SK-N-SH treated with all-trans-retinoic acid at 6 μM for 48 hours (cell line): ENCODE results near the gene MED9.

Experiments
- ATAC-seq: fragments of 200-7000 bp; cut with Tn5 transposase; 3 replicates; pipeline ENCODE4 v1.9.1; 2020; ENCODE audit warnings: mild to moderate bottlenecking, moderate library complexity
- ARNTL ChIP-seq: fragments of 450-650 bp; formaldehyde crosslinking; IDR thresholded peaks from 2 replicates; pipeline ENCODE4 v1.5.0; 2020; ENCODE audit warnings: low read depth, mild to moderate bottlenecking, moderate library complexity, borderline replicate concordance
- BACH2 ChIP-seq: fragments of 250-450 bp; sonication (Bioruptor Pico); IDR thresholded peaks from 2 replicates; pipeline ENCODE4 v1.9.0; 2021; ENCODE audit warnings: mild to moderate bottlenecking, borderline replicate concordance
- CREB5 ChIP-seq: fragments of 250-450 bp; sonication (Bioruptor Pico); IDR thresholded peaks from 2 replicates; pipeline ENCODE4 v1.5.1; 2020; ENCODE audit warnings: low read depth, mild to moderate bottlenecking, moderate library complexity
- CSDC2 ChIP-seq: fragments of 250-450 bp; sonication (Bioruptor Pico); IDR thresholded peaks from 2 replicates; pipeline ENCODE4 v1.5.0; 2020; ENCODE audit warnings: mild to moderate bottlenecking, moderate library complexity
- CSRNP3 ChIP-seq: fragments of 250-450 bp; sonication (Bioruptor Pico); IDR thresholded peaks from 2 replicates; pipeline ENCODE4 v1.5.1; 2021; ENCODE audit warnings: mild to moderate bottlenecking, moderate library complexity
- ESRRG ChIP-seq: fragments of 250-450 bp; sonication (Bioruptor Pico); IDR thresholded peaks from 2 replicates; pipeline ENCODE4 v1.6.1; 2021; ENCODE audit warnings: mild to moderate bottlenecking
- GLIS3 ChIP-seq: fragments of 250-450 bp; sonication (Bioruptor Pico); IDR thresholded peaks from 2 replicates; pipeline ENCODE4 v1.5.0; 2020; ENCODE audit warnings: mild to moderate bottlenecking, moderate library complexity
- ISL1 ChIP-seq: fragments of 250-450 bp; sonication (Bioruptor Pico); IDR thresholded peaks from 2 replicates; pipeline ENCODE4 v2.1.2; 2022; ENCODE audit warnings: mild to moderate bottlenecking, moderate library complexity
- OSR1 ChIP-seq: fragments of 250-450 bp; sonication (Bioruptor Pico); IDR thresholded peaks from 2 replicates; pipeline ENCODE4 v1.8.0; 2022; ENCODE audit warnings: moderate library complexity, mild to moderate bottlenecking, inconsistent platforms
- POU6F1 ChIP-seq: fragments of 250-450 bp; sonication (Bioruptor Pico); IDR thresholded peaks from 2 replicates; pipeline ENCODE4 v1.8.0; 2021; ENCODE audit warnings: low read depth, mild to moderate bottlenecking, moderate library complexity, borderline replicate concordance
- PPARA ChIP-seq: fragments of 250-450 bp; sonication (Bioruptor Pico); IDR thresholded peaks from 2 replicates; pipeline ENCODE4 v1.5.0; 2020; ENCODE audit warnings: mild to moderate bottlenecking, borderline replicate concordance
- RARB ChIP-seq: fragments of 250-450 bp; sonication (Bioruptor Pico); IDR thresholded peaks from 2 replicates; pipeline ENCODE4 v1.8.0; 2021; ENCODE audit warnings: mild to moderate bottlenecking, moderate library complexity
- SNAI2 ChIP-seq: fragments of 250-450 bp; sonication (Bioruptor Pico); IDR thresholded peaks from 2 replicates; pipeline ENCODE4 v1.5.0; 2020; ENCODE audit warnings: mild to moderate bottlenecking, moderate library complexity
- TCF4 ChIP-seq: fragments of 250-450 bp; sonication (Bioruptor Pico); IDR thresholded peaks from 2 replicates; pipeline ENCODE4 v1.8.0; 2021; ENCODE audit warnings: mild to moderate bottlenecking, moderate library complexity, borderline replicate concordance
- TOX ChIP-seq: fragments of 250-450 bp; sonication (Bioruptor Pico); IDR thresholded peaks from 2 replicates; pipeline ENCODE4 v1.8.0; 2021; ENCODE audit warnings: mild to moderate bottlenecking, moderate library complexity, borderline replicate concordance
- ZC3H10 ChIP-seq: fragments of 250-450 bp; sonication (Bioruptor Pico); IDR thresholded peaks from 2 replicates; pipeline ENCODE4 v1.5.1; 2021; ENCODE audit warnings: mild to moderate bottlenecking, moderate library complexity
- ZFP3 ChIP-seq: fragments of 250-450 bp; sonication (Bioruptor Pico); IDR thresholded peaks from 2 replicates; pipeline ENCODE4 v1.5.0; 2020; ENCODE audit warnings: mild to moderate bottlenecking, moderate library complexity
- ZNF565 ChIP-seq: fragments of 450-650 bp; formaldehyde crosslinking; conservative IDR thresholded peaks from 2 replicates; pipeline ENCODE4 v1.5.0; 2020; ENCODE audit warnings: low read depth, mild to moderate bottlenecking, moderate library complexity
- ZNF70 ChIP-seq: fragments of 450-650 bp; formaldehyde crosslinking; IDR thresholded peaks from 2 replicates; pipeline ENCODE4 v1.5.0; 2020; ENCODE audit warnings: mild to moderate bottlenecking, moderate library complexity
- TF ChIP-seq, protein P1 (sequence below): fragments of 250-450 bp; sonication (Bioruptor Pico); IDR thresholded peaks from 2 replicates; pipeline ENCODE4 v1.5.0; 2020; ENCODE audit warnings: mild to moderate bottlenecking, moderate library complexity
- TF ChIP-seq, protein P2 (sequence below): fragments of 250-450 bp; sonication (Bioruptor Pico); IDR thresholded peaks from 2 replicates; pipeline ENCODE4 v1.8.0; 2020; ENCODE audit warnings: mild to moderate bottlenecking, moderate library complexity, borderline replicate concordance

MED9 gene

DNA sequence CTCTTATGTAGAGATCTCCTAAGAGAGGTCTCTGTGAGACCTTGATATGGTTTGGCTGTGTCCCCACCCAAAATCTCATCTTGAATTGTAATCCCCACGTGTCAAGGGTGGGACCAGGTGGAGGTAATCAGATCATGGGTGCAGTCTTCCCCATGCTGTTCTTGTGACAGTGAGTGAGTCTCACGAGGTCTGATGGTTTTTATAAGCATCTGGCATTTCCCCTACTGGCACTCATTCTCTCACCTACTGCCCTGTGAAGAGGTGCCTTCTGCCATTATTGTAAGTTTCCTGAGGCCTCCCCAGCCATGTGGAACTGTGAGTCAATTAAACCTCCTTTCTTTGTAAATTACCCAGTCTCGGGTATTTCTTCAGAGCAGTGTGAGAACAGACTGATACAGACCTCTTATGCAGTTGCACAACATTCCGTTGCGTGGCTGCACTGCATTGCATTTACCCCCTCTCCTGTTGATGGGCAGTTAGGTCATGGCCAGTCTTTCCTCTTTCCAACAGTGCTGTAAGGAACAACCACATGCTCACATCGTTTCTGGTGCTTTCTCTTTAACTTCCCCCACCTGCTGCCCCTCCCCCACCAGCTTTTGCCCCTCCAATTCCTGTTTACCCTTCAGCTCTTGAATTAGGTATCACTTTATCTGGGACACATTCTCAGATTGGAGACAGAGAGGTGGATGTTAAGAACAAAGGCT lies 43.6 kb upstream of the MED9 start (continued):
- TF ChIP-seq ARNTL (CRISPR knock-in tag): no peak
- no peak for TF ChIP-seq BACH2 (CRISPR knock-in tag)

DNA sequence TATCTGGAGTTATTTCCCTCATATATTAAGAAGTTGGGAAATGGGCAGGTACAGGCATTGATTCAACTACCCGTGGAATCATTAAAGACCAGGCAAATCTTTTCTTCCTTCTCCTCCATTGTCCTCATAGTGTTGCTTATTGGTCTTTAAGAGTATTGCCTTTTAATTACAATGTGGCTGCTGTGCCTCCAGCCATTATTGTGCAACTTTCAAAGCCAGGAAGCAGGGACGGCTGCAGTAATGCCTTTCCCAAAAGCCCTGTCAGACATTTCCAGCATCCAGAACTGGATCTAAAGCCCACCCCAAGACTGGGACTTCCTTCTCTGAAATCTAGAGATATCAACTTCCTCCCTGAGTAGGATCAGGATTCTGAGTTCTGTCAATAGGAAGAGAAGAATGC lies 42.3 kb upstream of the MED9 start:
- no peak for ATAC-seq
- TF ChIP-seq OSR1 (CRISPR knock-in tag) (no peak), CSRNP3 (CRISPR knock-in tag) (no peak), PPARA (no peak), GLIS3 (CRISPR knock-in tag) (no peak), ISL1 (CRISPR knock-in tag) (no peak), TOX (CRISPR knock-in tag) (no peak), ZNF565 (no peak), CREB5 (CRISPR knock-in tag) (no peak), ESRRG (no peak), TCF4 (CRISPR knock-in tag) (no peak), SNAI2 (CRISPR knock-in tag) (no peak), BACH2 (CRISPR knock-in tag) (no peak), CSDC2 (CRISPR knock-in tag) (no peak), ZNF70 (CRISPR knock-in tag) (no peak)
- TF ChIP-seq, protein P1, sequence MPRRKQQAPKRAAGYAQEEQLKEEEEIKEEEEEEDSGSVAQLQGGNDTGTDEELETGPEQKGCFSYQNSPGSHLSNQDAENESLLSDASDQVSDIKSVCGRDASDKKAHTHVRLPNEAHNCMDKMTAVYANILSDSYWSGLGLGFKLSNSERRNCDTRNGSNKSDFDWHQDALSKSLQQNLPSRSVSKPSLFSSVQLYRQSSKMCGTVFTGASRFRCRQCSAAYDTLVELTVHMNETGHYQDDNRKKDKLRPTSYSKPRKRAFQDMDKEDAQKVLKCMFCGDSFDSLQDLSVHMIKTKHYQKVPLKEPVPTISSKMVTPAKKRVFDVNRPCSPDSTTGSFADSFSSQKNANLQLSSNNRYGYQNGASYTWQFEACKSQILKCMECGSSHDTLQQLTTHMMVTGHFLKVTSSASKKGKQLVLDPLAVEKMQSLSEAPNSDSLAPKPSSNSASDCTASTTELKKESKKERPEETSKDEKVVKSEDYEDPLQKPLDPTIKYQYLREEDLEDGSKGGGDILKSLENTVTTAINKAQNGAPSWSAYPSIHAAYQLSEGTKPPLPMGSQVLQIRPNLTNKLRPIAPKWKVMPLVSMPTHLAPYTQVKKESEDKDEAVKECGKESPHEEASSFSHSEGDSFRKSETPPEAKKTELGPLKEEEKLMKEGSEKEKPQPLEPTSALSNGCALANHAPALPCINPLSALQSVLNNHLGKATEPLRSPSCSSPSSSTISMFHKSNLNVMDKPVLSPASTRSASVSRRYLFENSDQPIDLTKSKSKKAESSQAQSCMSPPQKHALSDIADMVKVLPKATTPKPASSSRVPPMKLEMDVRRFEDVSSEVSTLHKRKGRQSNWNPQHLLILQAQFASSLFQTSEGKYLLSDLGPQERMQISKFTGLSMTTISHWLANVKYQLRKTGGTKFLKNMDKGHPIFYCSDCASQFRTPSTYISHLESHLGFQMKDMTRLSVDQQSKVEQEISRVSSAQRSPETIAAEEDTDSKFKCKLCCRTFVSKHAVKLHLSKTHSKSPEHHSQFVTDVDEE (CRISPR knock-in tag): no peak
- TF ChIP-seq, protein P2, sequence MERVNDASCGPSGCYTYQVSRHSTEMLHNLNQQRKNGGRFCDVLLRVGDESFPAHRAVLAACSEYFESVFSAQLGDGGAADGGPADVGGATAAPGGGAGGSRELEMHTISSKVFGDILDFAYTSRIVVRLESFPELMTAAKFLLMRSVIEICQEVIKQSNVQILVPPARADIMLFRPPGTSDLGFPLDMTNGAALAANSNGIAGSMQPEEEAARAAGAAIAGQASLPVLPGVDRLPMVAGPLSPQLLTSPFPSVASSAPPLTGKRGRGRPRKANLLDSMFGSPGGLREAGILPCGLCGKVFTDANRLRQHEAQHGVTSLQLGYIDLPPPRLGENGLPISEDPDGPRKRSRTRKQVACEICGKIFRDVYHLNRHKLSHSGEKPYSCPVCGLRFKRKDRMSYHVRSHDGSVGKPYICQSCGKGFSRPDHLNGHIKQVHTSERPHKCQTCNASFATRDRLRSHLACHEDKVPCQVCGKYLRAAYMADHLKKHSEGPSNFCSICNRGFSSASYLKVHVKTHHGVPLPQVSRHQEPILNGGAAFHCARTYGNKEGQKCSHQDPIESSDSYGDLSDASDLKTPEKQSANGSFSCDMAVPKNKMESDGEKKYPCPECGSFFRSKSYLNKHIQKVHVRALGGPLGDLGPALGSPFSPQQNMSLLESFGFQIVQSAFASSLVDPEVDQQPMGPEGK: no peak

GRCh38 chr17:17435323-17435722 lies 41.5 kb upstream of the MED9 start:
- peak; percentile 89 for ATAC-seq
- TF ChIP-seq, protein P1 (CRISPR knock-in tag): no peak
- TF ChIP-seq ISL1 (CRISPR knock-in tag): 0 out of 2 replicates have a peak, but pooled peaks have one; percentile 14

GRCh38 chr17:17437461-17437860 lies 39.3 kb upstream of the MED9 start:
- ATAC-seq: no peak
- TF ChIP-seq POU6F1 (CRISPR knock-in tag): no peak
- TF ChIP-seq OSR1 (CRISPR knock-in tag): no peak
- no peak for TF ChIP-seq TCF4 (CRISPR knock-in tag)
- no peak for TF ChIP-seq ZC3H10 (CRISPR knock-in tag)
- TF ChIP-seq SNAI2 (CRISPR knock-in tag): no peak
- TF ChIP-seq BACH2 (CRISPR knock-in tag): no peak
- TF ChIP-seq RARB: no peak
- TF ChIP-seq ZFP3 (CRISPR knock-in tag): no peak
- no peak for TF ChIP-seq GLIS3 (CRISPR knock-in tag)
- no peak for TF ChIP-seq CREB5 (CRISPR knock-in tag)
